ENCODE results near the gene NAA11. TPM values are rescaled to one million over a fixed set of nuclear protein-coding genes. Genes with fewer than 3 reads are reported as not detected.

NAA11 gene
- total RNA-seq, 1 donor from 2014 or later, result not detected

DNA sequence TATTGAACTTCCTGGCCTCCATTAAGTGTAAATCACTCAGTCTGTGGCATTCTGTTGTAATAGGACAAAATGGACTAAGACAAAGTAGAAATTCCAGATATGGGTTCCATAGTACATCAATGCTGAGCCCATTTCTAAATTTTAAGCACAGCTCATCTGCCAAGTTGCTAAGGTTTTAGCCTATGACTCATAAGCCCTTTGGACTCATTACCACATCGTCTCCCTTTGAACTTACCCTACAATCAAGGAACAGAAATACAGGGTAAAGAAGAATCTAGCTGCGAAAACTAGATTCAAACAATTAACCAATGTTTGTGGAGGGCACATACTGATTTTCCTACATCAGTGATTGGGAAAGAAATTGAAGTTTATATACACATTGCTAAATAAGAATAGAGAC, 31.8 kb downstream of the NAA11 start:
- intact Hi-C loops (cut with micrococcal nuclease), result no loop called here

GRCh38 chr4:79292008-79292407, 33.9 kb downstream of the NAA11 start:
- intact Hi-C loops (cut with micrococcal nuclease), result no loop called here
- Histone ChIP-seq H3K9me3 (replicated peaks) (no peaks in the 10 kb centered on the region), H3K4me3 (no peak overlapping the region), H3K4me1 (no peaks in the 10 kb centered on the region), H3K36me3 (no peaks in the 10 kb centered on the region), H3K27me3 (ENCODE audit: low read depth) (peaks cover 4% of the 10 kb centered on the region), H3K27ac (replicated peaks) (no peak overlapping the region)
- TF ChIP-seq, protein P1, sequence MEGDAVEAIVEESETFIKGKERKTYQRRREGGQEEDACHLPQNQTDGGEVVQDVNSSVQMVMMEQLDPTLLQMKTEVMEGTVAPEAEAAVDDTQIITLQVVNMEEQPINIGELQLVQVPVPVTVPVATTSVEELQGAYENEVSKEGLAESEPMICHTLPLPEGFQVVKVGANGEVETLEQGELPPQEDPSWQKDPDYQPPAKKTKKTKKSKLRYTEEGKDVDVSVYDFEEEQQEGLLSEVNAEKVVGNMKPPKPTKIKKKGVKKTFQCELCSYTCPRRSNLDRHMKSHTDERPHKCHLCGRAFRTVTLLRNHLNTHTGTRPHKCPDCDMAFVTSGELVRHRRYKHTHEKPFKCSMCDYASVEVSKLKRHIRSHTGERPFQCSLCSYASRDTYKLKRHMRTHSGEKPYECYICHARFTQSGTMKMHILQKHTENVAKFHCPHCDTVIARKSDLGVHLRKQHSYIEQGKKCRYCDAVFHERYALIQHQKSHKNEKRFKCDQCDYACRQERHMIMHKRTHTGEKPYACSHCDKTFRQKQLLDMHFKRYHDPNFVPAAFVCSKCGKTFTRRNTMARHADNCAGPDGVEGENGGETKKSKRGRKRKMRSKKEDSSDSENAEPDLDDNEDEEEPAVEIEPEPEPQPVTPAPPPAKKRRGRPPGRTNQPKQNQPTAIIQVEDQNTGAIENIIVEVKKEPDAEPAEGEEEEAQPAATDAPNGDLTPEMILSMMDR (IDR thresholded peaks at IDR 0.05; ENCODE audit: borderline replicate concordance), result no peak
- DNase-seq, result no peak

More for the DNA sequence above, 31.8 kb downstream of the NAA11 start:
- Histone ChIP-seq H3K4me1 (no peaks in the 10 kb centered on the region), H3K36me3 (no peaks in the 10 kb centered on the region), H3K9me3 (replicated peaks) (no peaks in the 10 kb centered on the region), H3K27ac (replicated peaks) (no peak overlapping the region), H3K27me3 (ENCODE audit: low read depth) (peaks cover 6% of the 10 kb centered on the region), H3K4me3 (no peak overlapping the region)
- DNase-seq, result no peak
- TF ChIP-seq, protein P1 (IDR thresholded peaks at IDR 0.05; ENCODE audit: borderline replicate concordance), result no peak

GRCh38 chr4:79290376-79290775, 35.5 kb downstream of the NAA11 start:
- H3K27me3 ChIP-seq (ENCODE audit: low read depth), result no peaks in the 10 kb centered on the region
- no peaks in the 10 kb centered on the region for H3K9me3 ChIP-seq (replicated peaks)
- no peaks in the 10 kb centered on the region for H3K36me3 ChIP-seq
- intact Hi-C loops (cut with micrococcal nuclease), result no loop called here
- TF ChIP-seq, protein P1 (IDR thresholded peaks at IDR 0.05; ENCODE audit: borderline replicate concordance), result no peak
- H3K4me1 ChIP-seq, result no peaks in the 10 kb centered on the region
- no peak overlapping the region for H3K27ac ChIP-seq (replicated peaks)
- DNase-seq, result no peak
- no peak overlapping the region for H3K4me3 ChIP-seq

GRCh38 chr4:79288185-79288584, 37.7 kb downstream of the NAA11 start:
- Histone ChIP-seq H3K9me3 (replicated peaks) (no peaks in the 10 kb centered on the region), H3K27me3 (ENCODE audit: low read depth) (no peaks in the 10 kb centered on the region), H3K36me3 (no peaks in the 10 kb centered on the region), H3K4me1 (no peaks in the 10 kb centered on the region), H3K4me3 (no peak overlapping the region), H3K27ac (replicated peaks) (no peak overlapping the region)
- DNase-seq, result no peak
- TF ChIP-seq, protein P1 (IDR thresholded peaks at IDR 0.05; ENCODE audit: borderline replicate concordance), result no peak
- intact Hi-C loops (cut with micrococcal nuclease), result no loop called here

- TF ChIP-seq, protein P1 (IDR thresholded peaks at IDR 0.05; ENCODE audit: borderline replicate concordance), result no peak
- Histone ChIP-seq H3K36me3 (no peaks in the 10 kb centered on the region), H3K27ac (replicated peaks) (no peak overlapping the region), H3K9me3 (replicated peaks) (no peaks in the 10 kb centered on the region), H3K27me3 (ENCODE audit: low read depth) (no peaks in the 10 kb centered on the region), H3K4me3 (no peak overlapping the region), H3K4me1 (no peaks in the 10 kb centered on the region)
- no peak for DNase-seq
- intact Hi-C loops (cut with micrococcal nuclease), result no loop called here
Observed at GRCh38 chr4:79287718-79288117, 38.1 kb downstream of the NAA11 start.

DNA sequence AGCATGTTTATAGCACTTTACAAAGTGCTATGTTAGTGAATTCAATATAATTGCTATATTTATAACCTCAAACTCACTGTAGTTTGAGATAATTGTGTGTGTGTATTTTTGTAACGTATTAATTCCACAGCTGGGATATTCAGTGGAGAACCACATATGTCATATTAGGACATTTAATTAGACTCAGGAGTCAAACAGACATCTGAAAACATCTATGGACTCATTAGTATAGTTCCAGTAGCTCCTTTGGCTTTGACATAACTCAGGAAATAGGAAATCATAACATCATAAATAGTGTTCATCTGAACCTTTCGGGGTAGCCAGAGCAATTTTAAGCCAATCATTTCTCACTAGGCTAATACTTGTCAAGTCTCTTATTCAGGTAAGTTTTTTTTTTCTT, 38.8 kb downstream of the NAA11 start:
- H3K27me3 ChIP-seq (ENCODE audit: low read depth), result no peaks in the 10 kb centered on the region
- no peaks in the 10 kb centered on the region for H3K36me3 ChIP-seq
- TF ChIP-seq, protein P1 (IDR thresholded peaks at IDR 0.05; ENCODE audit: borderline replicate concordance), result no peak
- no peak overlapping the region for H3K4me3 ChIP-seq
- no peak for DNase-seq
- H3K27ac ChIP-seq (replicated peaks), result no peak overlapping the region
- intact Hi-C loops (cut with micrococcal nuclease), result no loop called here
- H3K4me1 ChIP-seq, result no peaks in the 10 kb centered on the region
- no peaks in the 10 kb centered on the region for H3K9me3 ChIP-seq (replicated peaks)

All from left ventricle myocardium inferior (tissue), 1 donor.